ENCODE data around the gene BTBD9. TPM values are rescaled to one million over a fixed set of nuclear protein-coding genes. Genes with fewer than 3 reads are reported as not detected.

BTBD9 gene
- total RNA-seq, 2 donors from 2014 or later, result 15.3 to 23.6 TPM

GRCh38 chr6:38245295-38245694 is 394.4 kb downstream of the BTBD9 start:
- H3K9ac ChIP-seq (ENCODE audit: low read depth in 2 of 2, low read length in 2 of 2), result no peak overlapping the region
- no peaks in the 10 kb centered on the region for H3K9me3 ChIP-seq
- TF ChIP-seq CTCF (IDR thresholded peaks at IDR 0.05), result no peak
- DNase-seq, result no peak
- intact Hi-C loops (cut with DNase I), result no loop called here
- no peaks in the 10 kb centered on the region for H3K4me1 ChIP-seq
- H3K27me3 ChIP-seq, result no peaks in the 10 kb centered on the region
- no peaks in the 10 kb centered on the region for H3K36me3 ChIP-seq
- no peak overlapping the region for H3K27ac ChIP-seq
- no peak overlapping the region for H3K4me3 ChIP-seq

- Histone ChIP-seq H3K9me3 (no peaks in the 10 kb centered on the region), H3K27me3 (no peaks in the 10 kb centered on the region), H3K4me1 (no peaks in the 10 kb centered on the region), H3K36me3 (no peaks in the 10 kb centered on the region), H3K9ac (ENCODE audit: low read depth in 2 of 2, low read length in 2 of 2) (no peak overlapping the region), H3K27ac (no peak overlapping the region), H3K4me3 (no peak overlapping the region)
- DNase-seq, result no peak
- no peak for TF ChIP-seq CTCF (IDR thresholded peaks at IDR 0.05)
- intact Hi-C loops (cut with DNase I), result no loop called here
Observed at GRCh38 chr6:38244869-38245268, 394.9 kb downstream of the BTBD9 start.

GRCh38 chr6:38241200-38241871 is 398.4 kb downstream of the BTBD9 start:
- Histone ChIP-seq H3K36me3 (no peaks in the 10 kb centered on the region), H3K27ac (no peak overlapping the region), H3K9ac (ENCODE audit: low read depth in 2 of 2, low read length in 2 of 2) (no peak overlapping the region), H3K4me3 (no peak overlapping the region), H3K4me1 (no peaks in the 10 kb centered on the region), H3K27me3 (no peaks in the 10 kb centered on the region), H3K9me3 (no peaks in the 10 kb centered on the region)
- no peak for DNase-seq
- intact Hi-C loops (cut with DNase I), result no loop called here
- TF ChIP-seq CTCF (IDR thresholded peaks at IDR 0.05), result no peak

- no peaks in the 10 kb centered on the region for H3K36me3 ChIP-seq
- intact Hi-C loops (cut with DNase I), result no loop called here
- H3K4me3 ChIP-seq, result no peak overlapping the region
- H3K9me3 ChIP-seq, result no peaks in the 10 kb centered on the region
- H3K4me1 ChIP-seq, result no peaks in the 10 kb centered on the region
- no peak overlapping the region for H3K9ac ChIP-seq (ENCODE audit: low read depth in 2 of 2, low read length in 2 of 2)
- DNase-seq, result no peak
- TF ChIP-seq CTCF (IDR thresholded peaks at IDR 0.05), result no peak
- H3K27me3 ChIP-seq, result no peaks in the 10 kb centered on the region
- no peak overlapping the region for H3K27ac ChIP-seq
Observed at GRCh38 chr6:38239719-38240451, 399.8 kb downstream of the BTBD9 start.

GRCh38 chr6:38236631-38237030 is 403.1 kb downstream of the BTBD9 start:
- no peaks in the 10 kb centered on the region for H3K4me1 ChIP-seq
- H3K9ac ChIP-seq (ENCODE audit: low read depth in 2 of 2, low read length in 2 of 2), result no peak overlapping the region
- intact Hi-C loops (cut with DNase I), result no loop called here
- H3K4me3 ChIP-seq, result no peak overlapping the region
- H3K27ac ChIP-seq, result no peak overlapping the region
- H3K36me3 ChIP-seq, result no peaks in the 10 kb centered on the region
- TF ChIP-seq CTCF (IDR thresholded peaks at IDR 0.05), result no peak
- no peak for DNase-seq
- no peaks in the 10 kb centered on the region for H3K9me3 ChIP-seq
- no peaks in the 10 kb centered on the region for H3K27me3 ChIP-seq

All from colonic mucosa (tissue), 4 donors.